Tibial artery (tissue), 4 donors: ENCODE results near the gene HLF.

Experiments
- DNase-seq, 2 donors: peaks; one replicate each; pipeline ENCODE4 v3.0.0-alpha.2; 2019
- H3K27ac ChIP-seq, 2 donors: fragments of 200-600 bp; sonication (generic) in 1 of 2; 1 replicate in 1 of 2; 2 replicates in 1 of 2; pipeline ENCODE4 v1.5.1; 2018 to 2019; ENCODE audit warnings: mild to moderate bottlenecking in 1 of 2
- H3K27me3 ChIP-seq, 2 donors: fragments of 200-600 bp; sonication (generic) in 1 of 2; one replicate each; pipeline versions ENCODE4 v1.5.1 to v1.6.0; 2016 to 2019
- H3K36me3 ChIP-seq, 3 donors: fragments of 200-600 bp; sonication (generic) in 2 of 3; one replicate each; pipeline ENCODE4 v1.5.1; 2016 to 2019; ENCODE audit warnings: mild to moderate bottlenecking in 2 of 3
- H3K4me1 ChIP-seq, 4 donors: fragments of 200-600 bp; sonication (generic) in 2 of 4; 1 replicate in 3 of 4; 2 replicates in 1 of 4; pipeline ENCODE4 v1.5.1; 2016 to 2019
- H3K4me3 ChIP-seq, 2 donors: fragments of 200-600 bp; sonication (generic) in 1 of 2; 1 replicate in 1 of 2; 2 replicates in 1 of 2; pipeline ENCODE4 v1.5.1; 2018 to 2019; ENCODE audit warnings: mild to moderate bottlenecking in 2 of 2
- H3K9me3 ChIP-seq, 3 donors: fragments of 200-600 bp; sonication (generic) in 1 of 3; one replicate each; pipeline ENCODE4 v1.5.1; 2016 to 2019
- CTCF ChIP-seq, 2 experiments: fragments of 200-600 bp in 1 of 2; fragments of 450-650 bp in 1 of 2; IDR thresholded peaks; one replicate each; pipeline ENCODE4 v1.5.1; 2017 to 2019; ENCODE audit warnings: antibody characterized with exemption in 2 of 2, mild to moderate bottlenecking in 1 of 2, moderate library complexity in 1 of 2
- intact Hi-C: fragments of 100-400 bp; cut with DNase I; formaldehyde crosslinking; loops from one replicate; pipeline ENCODE4 v1.15.0; 2023; ENCODE audit warnings: low total_unique reads

The HLF gene

GRCh38 chr17:55317284-55317683 lies 52.5 kb downstream of the HLF start:
- H3K27me3 ChIP-seq = no peaks in the 10 kb centered on the region
- no peak for TF ChIP-seq CTCF (IDR thresholded peaks at IDR 0.05)
- intact Hi-C loops = no loop called here
- no peak for DNase-seq
- no peak overlapping the region for H3K4me3 ChIP-seq
- peaks cover 26 to 55% (median 55%) of the 10 kb centered on the region in 3 donors for H3K36me3 ChIP-seq
- H3K27ac ChIP-seq = no peak overlapping the region
- no peaks in the 10 kb centered on the region for H3K4me1 ChIP-seq
- no peaks in the 10 kb centered on the region for H3K9me3 ChIP-seq

- H3K9me3 ChIP-seq = no peaks in the 10 kb centered on the region
- no peak for TF ChIP-seq CTCF (IDR thresholded peaks at IDR 0.05)
- no peak overlapping the region for H3K4me3 ChIP-seq
- intact Hi-C loops = no loop called here
- H3K36me3 ChIP-seq = peaks cover 26 to 55% (median 55%) of the 10 kb centered on the region in 3 donors
- no peaks in the 10 kb centered on the region for H3K4me1 ChIP-seq
- no peak overlapping the region for H3K27ac ChIP-seq
- no peak for DNase-seq
- H3K27me3 ChIP-seq = no peaks in the 10 kb centered on the region
These were observed 53.3 kb downstream of the HLF start for GRCh38 chr17:55318081-55318480.

- no peak overlapping the region for H3K4me3 ChIP-seq
- intact Hi-C loops = no loop called here
- no peak for TF ChIP-seq CTCF (IDR thresholded peaks at IDR 0.05)
- DNase-seq = no peak
- no peak overlapping the region for H3K27ac ChIP-seq
- H3K27me3 ChIP-seq = no peaks in the 10 kb centered on the region
- no peaks in the 10 kb centered on the region for H3K4me1 ChIP-seq
- no peaks in the 10 kb centered on the region for H3K9me3 ChIP-seq
- peaks cover 26 to 55% (median 54%) of the 10 kb centered on the region in 3 donors for H3K36me3 ChIP-seq
These were observed 54.1 kb downstream of the HLF start for GRCh38 chr17:55318715-55319487.

GRCh38 chr17:55319933-55320593 lies 55.3 kb downstream of the HLF start:
- H3K27me3 ChIP-seq = no peaks in the 10 kb centered on the region
- no peak overlapping the region for H3K4me3 ChIP-seq
- H3K4me1 ChIP-seq = no peaks in the 10 kb centered on the region
- no peak for TF ChIP-seq CTCF (IDR thresholded peaks at IDR 0.05)
- intact Hi-C loops = loop anchor here (10.0 kb wide), 1 partner anchor 105 kb away; no protein-coding TSS in a partner anchor
- DNase-seq = no peak
- no peak overlapping the region for H3K27ac ChIP-seq
- H3K36me3 ChIP-seq = peaks cover 26 to 50% (median 43%) of the 10 kb centered on the region in 3 donors
- no peaks in the 10 kb centered on the region for H3K9me3 ChIP-seq

- no peak for TF ChIP-seq CTCF (IDR thresholded peaks at IDR 0.05)
- Histone ChIP-seq H3K4me3 (no peak overlapping the region), H3K27ac (no peak overlapping the region), H3K36me3 (peaks cover 26 to 45% (median 35%) of the 10 kb centered on the region in 3 donors), H3K9me3 (no peaks in the 10 kb centered on the region), H3K27me3 (no peaks in the 10 kb centered on the region), H3K4me1 (no peaks in the 10 kb centered on the region)
- intact Hi-C loops = loop anchor here (10.0 kb wide), 1 partner anchor 106 kb away; no protein-coding TSS in a partner anchor
- no peak for DNase-seq
These were observed 56.0 kb downstream of the HLF start for GRCh38 chr17:55320594-55321426.
